ENCODE data around the gene PIK3R6. TPM values are rescaled to one million over a fixed set of nuclear protein-coding genes. Genes with fewer than 3 reads are reported as not detected.

Gene PIK3R6
- total RNA-seq, 1 donor from 2014 or later = 2.2 TPM

GRCh38 chr17:8898126-8898525, 30.7 kb upstream of the PIK3R6 start:
- Histone ChIP-seq H3K27me3 (no peaks in the 10 kb centered on the region), H3K36me3 (no peaks in the 10 kb centered on the region), H3K27ac (no peak overlapping the region), H3K4me3 (no peak overlapping the region), H3K4me1 (peaks cover 0 to 4% of the 10 kb centered on the region in 2 donors), H3K9me3 (no peaks in the 10 kb centered on the region)
- DNase-seq (ENCODE audit: low spot score in 2 of 2) = peak in 1 of 2 donors; percentile 27
- intact Hi-C loops (cut with DNase I) = loop anchor here (10.0 kb wide), 1 partner anchor 513 kb away; the partner anchor contains the start of gene RPL26
- TF ChIP-seq CTCF (IDR thresholded peaks at IDR 0.05) = no peak

GRCh38 chr17:8896641-8897635, 29.5 kb upstream of the PIK3R6 start:
- intact Hi-C loops (cut with DNase I) = loop anchor here (10.0 kb wide), 1 partner anchor 512 kb away; the partner anchor contains the start of gene RPL26

GRCh38 chr17:8896087-8896486, 28.6 kb upstream of the PIK3R6 start:
- no peak overlapping the region for H3K4me3 ChIP-seq
- TF ChIP-seq CTCF (IDR thresholded peaks at IDR 0.05) = no peak
- no peaks in the 10 kb centered on the region for H3K36me3 ChIP-seq
- H3K27ac ChIP-seq = no peak overlapping the region
- intact Hi-C loops (cut with DNase I) = loop anchor here (10.0 kb wide), 1 partner anchor 511 kb away; the partner anchor contains the start of gene RPL26
- no peaks in the 10 kb centered on the region for H3K9me3 ChIP-seq
- peak in 1 of 2 donors; percentile 21 for DNase-seq (ENCODE audit: low spot score in 2 of 2)
- no peaks in the 10 kb centered on the region for H3K27me3 ChIP-seq
- H3K4me1 ChIP-seq = peaks cover 0 to 4% of the 10 kb centered on the region in 2 donors

More at GRCh38 chr17:8896641-8897635, 29.5 kb upstream of the PIK3R6 start:
- H3K36me3 ChIP-seq = no peaks in the 10 kb centered on the region
- peaks cover 0 to 4% of the 10 kb centered on the region in 2 donors for H3K4me1 ChIP-seq
- no peak overlapping the region for H3K4me3 ChIP-seq
- no peak for TF ChIP-seq CTCF (IDR thresholded peaks at IDR 0.05)
- H3K27ac ChIP-seq = no peak overlapping the region
- peak in 1 of 2 donors; percentile 43 for DNase-seq (ENCODE audit: low spot score in 2 of 2)
- H3K27me3 ChIP-seq = no peaks in the 10 kb centered on the region
- no peaks in the 10 kb centered on the region for H3K9me3 ChIP-seq

GRCh38 chr17:8894673-8895578, 27.5 kb upstream of the PIK3R6 start:
- intact Hi-C loops (cut with DNase I) = loop anchor here (10.0 kb wide), 1 partner anchor 510 kb away; the partner anchor contains the start of gene RPL26
- Histone ChIP-seq H3K36me3 (no peaks in the 10 kb centered on the region), H3K4me3 (peak overlapping the region in 1 of 2 donors; percentile 8), H3K9me3 (no peaks in the 10 kb centered on the region), H3K27me3 (no peaks in the 10 kb centered on the region), H3K27ac (no peak overlapping the region), H3K4me1 (peaks cover 0 to 4% of the 10 kb centered on the region in 2 donors)
- TF ChIP-seq CTCF (IDR thresholded peaks at IDR 0.05) = peak; percentile 65 to 77 (median 72)
- DNase-seq (ENCODE audit: low spot score in 2 of 2) = peak in 1 of 2 donors; percentile 68

- no peaks in the 10 kb centered on the region for H3K9me3 ChIP-seq
- H3K36me3 ChIP-seq = no peaks in the 10 kb centered on the region
- peaks cover 0 to 4% of the 10 kb centered on the region in 2 donors for H3K4me1 ChIP-seq
- no peaks in the 10 kb centered on the region for H3K27me3 ChIP-seq
- peak overlapping the region in 1 of 2 donors; percentile 8 for H3K4me3 ChIP-seq
- H3K27ac ChIP-seq = no peak overlapping the region
- no peak for TF ChIP-seq CTCF (IDR thresholded peaks at IDR 0.05)
- intact Hi-C loops (cut with DNase I) = loop anchor here (10.0 kb wide), 1 partner anchor 509 kb away; the partner anchor contains the start of gene RPL26
- peak in 1 of 2 donors; percentile 58 for DNase-seq (ENCODE audit: low spot score in 2 of 2)
Measured at GRCh38 chr17:8894202-8894671, 26.8 kb upstream of the PIK3R6 start.
